D721Med (cell line): ENCODE data around the gene ADAT3.
"Not testable (repeated sequence)": the region's sequence is repeated elsewhere in the genome, so short reads cannot be mapped to it uniquely, and the experiment has no call there.

ENCODE experiments used
- DNase-seq: peaks from one replicate; pipeline ENCODE4 v3.0.0; 2011; ENCODE audit warnings: low spot score; ENCODE audit not compliant: insufficient read length
- FAIRE-seq: peaks from 2 replicates; lab custom pipeline; 2011; peaks lifted over from hg19 to GRCh38; lab: Jason Lieb, UNC
- CTCF ChIP-seq: IDR thresholded peaks from 2 replicates; pipeline ENCODE4 v1.5.1; 2012; ENCODE audit warnings: mild to moderate bottlenecking, control low read depth; ENCODE audit not compliant: insufficient read depth; ENCODE audit errors: missing control alignments

The ADAT3 gene

GRCh38 chr19:1875646-1876495 lies 29.3 kb upstream of the ADAT3 start:
- TF ChIP-seq CTCF: no peak
- DNase-seq: peak; percentile 83
- FAIRE-seq: no peak

- DNase-seq, FAIRE-seq: not testable (repeated sequence)
- TF ChIP-seq CTCF: peak; percentile 17
These were observed 28.5 kb upstream of the ADAT3 start for GRCh38 chr19:1876496-1877279.

- not testable (repeated sequence) for FAIRE-seq, DNase-seq
These were observed 27.9 kb upstream of the ADAT3 start for GRCh38 chr19:1877280-1877660.

- FAIRE-seq, DNase-seq: not testable (repeated sequence)
These were observed 26.6 kb upstream of the ADAT3 start for GRCh38 chr19:1878583-1878982.

- DNase-seq, FAIRE-seq: not testable (repeated sequence)
These were observed 25.2 kb upstream of the ADAT3 start for GRCh38 chr19:1879982-1880381.

- TF ChIP-seq CTCF: no peak
- FAIRE-seq (no peak), DNase-seq (no peak)
These were observed 24.4 kb upstream of the ADAT3 start for GRCh38 chr19:1880611-1881392.

- FAIRE-seq, DNase-seq: not testable (repeated sequence)
These were observed 23.7 kb upstream of the ADAT3 start for GRCh38 chr19:1881393-1882088.

GRCh38 chr19:1882089-1882785 lies 23.0 kb upstream of the ADAT3 start:
- no peak for TF ChIP-seq CTCF
- no peak for FAIRE-seq
- DNase-seq: no peak
